Thyroid gland (tissue), 4 donors: ENCODE data around the gene METTL15. TPM values are rescaled to one million over a fixed set of nuclear protein-coding genes. Genes with fewer than 3 reads are reported as not detected.
"Not testable (repeated sequence)": the region's sequence is repeated elsewhere in the genome, so short reads cannot be mapped to it uniquely, and the experiment has no call there.

ENCODE experiments used
- DNase-seq, 2 donors: peaks; one replicate each; pipeline ENCODE4 v3.0.0-alpha.2; 2019
- H3K27ac ChIP-seq, 3 donors: fragments of 200-600 bp; sonication (generic); 1 replicate in 2 of 3; 2 replicates in 1 of 3; pipeline ENCODE4 v1.5.1; 2016 to 2019; ENCODE audit warnings: mild to moderate bottlenecking in 1 of 3, moderate library complexity in 1 of 3
- H3K27me3 ChIP-seq: fragments of 200-600 bp; sonication (generic); one replicate; pipeline ENCODE4 v1.5.1; 2019
- H3K36me3 ChIP-seq, 2 donors: fragments of 200-600 bp; sonication (generic); one replicate each; pipeline ENCODE4 v1.5.1; 2016 to 2019
- H3K4me1 ChIP-seq, 2 donors: fragments of 200-600 bp; sonication (generic); one replicate each; pipeline ENCODE4 v1.5.1; 2017 to 2019
- H3K4me3 ChIP-seq, 3 donors: fragments of 200-600 bp; sonication (generic); replicated peaks in 1 of 3; 1 replicate in 2 of 3; 2 replicates in 1 of 3; pipeline ENCODE4 v1.5.1; 2016; ENCODE audit warnings: mild to moderate bottlenecking in 1 of 3
- H3K9me3 ChIP-seq: fragments of 200-600 bp; sonication (generic); one replicate; pipeline ENCODE4 v1.5.1; 2017
- POLR2A ChIP-seq, 2 donors: fragments of 450-650 bp; IDR thresholded peaks; one replicate each; pipeline ENCODE4 v1.6.1; 2017; ENCODE audit warnings: antibody characterized with exemption in 2 of 2, mild to moderate bottlenecking in 2 of 2, moderate library complexity in 1 of 2
- WGBS, 2 donors: methylation state at CpG; one replicate each; pipeline ENCODE4 v1.1.5; 2017; 5-methylcytosine and 5-hydroxymethylcytosine counted together
- intact Hi-C: fragments of 100-400 bp; cut with DNase I; formaldehyde crosslinking; loops from one replicate; pipeline ENCODE4 v1.15.1; 2023
- total RNA-seq, 4 donors: library from RNA; depleted of rRNA; stranded (reverse); fragments of >200 nt; gene quantifications; one replicate each; pipeline ENCODE4 v1.2.3, GENCODE V29; 2016
- TF ChIP-seq, protein P1 (sequence below), 6 experiments: fragments of 200-600 bp in 3 of 6; fragments of 450-650 bp in 3 of 6; sonication (generic) in 3 of 6; IDR thresholded peaks; one replicate each; pipeline ENCODE4 v1.5.1; 2016 to 2019; ENCODE audit warnings: antibody characterized with exemption in 6 of 6, mild to moderate bottlenecking in 2 of 6, inconsistent platforms in 1 of 6, moderate library complexity in 1 of 6

The METTL15 gene
- total RNA-seq, 4 donors from 2014 or later, result 13.3 to 40.2 (median 23.4) TPM

DNA sequence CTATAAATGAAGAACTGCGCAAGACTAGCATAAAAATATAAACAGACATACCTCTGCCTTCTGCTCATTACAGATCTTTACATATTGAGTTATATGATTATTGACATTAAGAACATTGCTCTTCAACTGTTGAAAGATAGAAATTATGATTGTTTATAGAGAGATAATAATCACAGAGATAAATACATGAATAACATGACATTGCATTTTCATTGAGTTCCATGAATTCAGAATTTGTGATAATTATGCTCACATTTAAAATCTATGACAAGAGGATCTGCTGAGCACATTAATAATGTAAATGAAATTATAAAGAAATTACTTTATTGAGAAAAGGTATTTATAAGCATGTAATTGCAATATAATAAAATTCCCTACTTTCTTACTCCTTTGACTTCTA, 25.1 kb upstream of the METTL15 start:
- no peak overlapping the region for H3K27ac ChIP-seq
- intact Hi-C loops, result no loop called here
- DNase-seq, result no peak
- no peaks in the 10 kb centered on the region for H3K27me3 ChIP-seq
- H3K9me3 ChIP-seq, result no peaks in the 10 kb centered on the region
- no peaks in the 10 kb centered on the region for H3K4me1 ChIP-seq
- WGBS, 2 donors, result 96 to 99% methylated on average over 1 of the region's 1 CpG
- no peak overlapping the region for H3K4me3 ChIP-seq
- H3K36me3 ChIP-seq, result no peaks in the 10 kb centered on the region
- TF ChIP-seq POLR2A (IDR thresholded peaks at IDR 0.05), result no peak
- TF ChIP-seq, protein P1, sequence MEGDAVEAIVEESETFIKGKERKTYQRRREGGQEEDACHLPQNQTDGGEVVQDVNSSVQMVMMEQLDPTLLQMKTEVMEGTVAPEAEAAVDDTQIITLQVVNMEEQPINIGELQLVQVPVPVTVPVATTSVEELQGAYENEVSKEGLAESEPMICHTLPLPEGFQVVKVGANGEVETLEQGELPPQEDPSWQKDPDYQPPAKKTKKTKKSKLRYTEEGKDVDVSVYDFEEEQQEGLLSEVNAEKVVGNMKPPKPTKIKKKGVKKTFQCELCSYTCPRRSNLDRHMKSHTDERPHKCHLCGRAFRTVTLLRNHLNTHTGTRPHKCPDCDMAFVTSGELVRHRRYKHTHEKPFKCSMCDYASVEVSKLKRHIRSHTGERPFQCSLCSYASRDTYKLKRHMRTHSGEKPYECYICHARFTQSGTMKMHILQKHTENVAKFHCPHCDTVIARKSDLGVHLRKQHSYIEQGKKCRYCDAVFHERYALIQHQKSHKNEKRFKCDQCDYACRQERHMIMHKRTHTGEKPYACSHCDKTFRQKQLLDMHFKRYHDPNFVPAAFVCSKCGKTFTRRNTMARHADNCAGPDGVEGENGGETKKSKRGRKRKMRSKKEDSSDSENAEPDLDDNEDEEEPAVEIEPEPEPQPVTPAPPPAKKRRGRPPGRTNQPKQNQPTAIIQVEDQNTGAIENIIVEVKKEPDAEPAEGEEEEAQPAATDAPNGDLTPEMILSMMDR (IDR thresholded peaks at IDR 0.05), result no peak

DNA sequence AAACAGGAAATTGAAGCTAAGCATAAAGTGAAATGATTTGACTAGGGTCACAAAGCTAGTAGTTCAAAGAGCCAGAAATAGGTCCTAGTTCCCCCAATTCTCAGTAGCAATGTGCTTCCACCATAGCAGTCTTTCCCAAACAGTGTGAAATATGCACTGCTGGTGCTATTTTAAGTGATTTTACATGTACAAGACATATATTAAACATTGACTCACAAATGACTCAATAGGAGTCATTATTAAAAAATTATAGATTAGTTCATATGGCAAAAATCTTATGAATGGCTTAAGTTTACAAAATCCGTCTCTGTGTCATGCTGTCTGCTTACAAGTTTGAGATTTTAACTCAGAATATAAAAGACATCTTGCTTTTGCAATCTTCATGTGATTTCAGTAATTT, 21.6 kb upstream of the METTL15 start:
- Histone ChIP-seq H3K27ac (no peak overlapping the region), H3K36me3 (no peaks in the 10 kb centered on the region), H3K9me3 (no peaks in the 10 kb centered on the region), H3K27me3 (no peaks in the 10 kb centered on the region), H3K4me1 (no peaks in the 10 kb centered on the region), H3K4me3 (no peak overlapping the region)
- WGBS, 2 donors, result 95 to 97% methylated on average over 1 of the region's 1 CpG
- TF ChIP-seq POLR2A (IDR thresholded peaks at IDR 0.05), result no peak
- TF ChIP-seq, protein P1 (IDR thresholded peaks at IDR 0.05), result no peak
- intact Hi-C loops, result no loop called here
- no peak for DNase-seq

DNA sequence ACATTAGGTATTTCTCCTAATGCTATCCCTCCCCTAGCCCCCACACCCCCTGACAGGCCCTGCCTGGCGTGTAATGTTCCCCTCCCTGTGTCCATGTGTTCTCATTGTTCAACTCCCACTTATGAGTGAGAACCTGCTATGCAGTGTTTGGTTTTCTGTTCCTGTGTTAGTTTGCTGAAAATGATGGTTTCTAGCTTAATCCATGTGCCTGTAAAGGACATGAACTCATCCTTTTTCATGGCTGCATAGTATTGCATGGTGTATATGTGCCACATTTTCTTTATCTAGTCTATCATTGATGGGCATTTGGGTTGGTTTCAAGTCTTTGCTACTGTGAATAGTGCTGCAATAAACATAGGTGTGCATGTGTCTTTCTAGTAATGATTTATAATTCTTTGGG, 21.0 kb upstream of the METTL15 start:
- H3K9me3 ChIP-seq, H3K4me1 ChIP-seq, DNase-seq, intact Hi-C loops, H3K27ac ChIP-seq, H3K4me3 ChIP-seq, H3K36me3 ChIP-seq, H3K27me3 ChIP-seq: not testable (repeated sequence)
- WGBS, 2 donors, result 95 to 100% methylated on average over 1 of the region's 1 CpG

DNA sequence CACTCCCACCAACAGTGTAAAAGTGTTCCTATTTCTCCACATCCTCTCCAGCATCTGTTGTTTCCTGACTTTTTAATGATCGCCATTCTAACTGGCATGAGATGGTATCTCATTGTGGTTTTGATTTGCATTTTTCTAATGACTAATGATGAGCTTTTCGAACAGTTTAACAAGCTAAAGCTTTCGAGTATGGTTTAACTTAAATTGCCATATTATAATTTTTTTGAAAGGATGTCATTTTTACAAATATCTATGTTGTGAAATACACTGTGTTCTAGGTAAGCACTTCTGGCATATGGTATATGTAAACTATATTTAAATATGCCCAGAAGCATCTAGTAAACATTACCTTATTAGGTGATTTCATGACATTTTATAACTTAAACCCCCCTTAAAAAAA, 20.5 kb upstream of the METTL15 start:
- H3K4me1 ChIP-seq, H3K27me3 ChIP-seq, H3K9me3 ChIP-seq, H3K27ac ChIP-seq, H3K4me3 ChIP-seq, DNase-seq, H3K36me3 ChIP-seq, intact Hi-C loops: not testable (repeated sequence)
- 95% methylated on average over 3 of the region's 3 CpGs for WGBS, 2 donors

DNA sequence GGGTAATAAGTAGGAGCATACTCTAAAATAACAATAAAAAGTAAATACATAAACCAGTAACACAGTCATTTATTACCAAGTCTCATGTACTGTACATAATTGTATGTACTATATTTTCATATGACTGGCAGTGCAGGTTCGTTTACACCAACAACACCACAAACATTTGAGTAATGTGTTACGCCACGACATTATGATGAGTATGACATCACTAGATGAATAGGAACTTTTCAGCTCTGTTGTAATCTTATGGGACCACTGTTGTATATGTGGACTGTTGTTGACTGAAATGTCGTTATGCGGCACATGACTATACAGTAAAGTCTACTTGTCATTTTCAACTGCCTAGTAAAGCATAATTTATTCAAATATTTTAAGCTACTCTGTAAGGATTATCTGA, 18.8 kb upstream of the METTL15 start:
- H3K4me3 ChIP-seq, result no peak overlapping the region
- H3K9me3 ChIP-seq, result no peaks in the 10 kb centered on the region
- no peak overlapping the region for H3K27ac ChIP-seq
- no peaks in the 10 kb centered on the region for H3K27me3 ChIP-seq
- H3K36me3 ChIP-seq, result no peaks in the 10 kb centered on the region
- H3K4me1 ChIP-seq, result no peaks in the 10 kb centered on the region
- TF ChIP-seq, protein P1 (IDR thresholded peaks at IDR 0.05), result no peak
- no peak for TF ChIP-seq POLR2A (IDR thresholded peaks at IDR 0.05)
- intact Hi-C loops, result no loop called here
- no peak for DNase-seq
- WGBS, 2 donors, result 95 to 96% methylated on average over 5 of the region's 5 CpGs

DNA sequence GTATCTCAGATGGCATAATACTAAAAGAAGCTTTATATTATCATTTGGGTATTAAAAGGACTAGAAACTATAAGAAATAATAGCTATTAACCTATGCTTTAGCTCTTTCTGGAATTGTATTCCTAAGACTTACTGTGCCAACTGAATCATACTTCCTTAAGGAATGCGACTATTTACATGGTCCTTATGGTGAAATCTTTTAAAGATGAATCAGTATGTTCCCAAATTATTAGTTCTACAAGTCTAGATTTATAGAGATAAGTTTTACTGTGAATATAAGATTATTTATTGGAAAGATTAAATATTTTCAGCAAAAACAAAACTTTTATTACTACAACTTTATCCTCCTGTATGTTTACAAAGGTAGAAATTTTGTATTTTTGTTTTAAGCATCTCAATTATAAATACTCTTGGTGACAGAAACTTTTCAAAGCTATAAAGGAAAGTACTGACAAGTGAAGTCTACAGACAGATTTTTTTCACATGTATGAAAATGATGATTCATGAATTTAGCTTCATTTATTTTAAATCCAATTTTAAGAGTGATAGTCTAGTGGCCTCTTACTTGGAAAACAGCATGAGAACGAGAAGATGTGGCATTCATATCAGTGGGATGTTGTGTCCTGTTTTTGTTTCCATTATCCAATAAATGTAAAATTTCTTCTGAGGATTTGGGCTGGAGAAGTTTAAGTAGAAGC, 18.0 kb upstream of the METTL15 start:
- H3K27ac ChIP-seq, result no peak overlapping the region
- TF ChIP-seq POLR2A (IDR thresholded peaks at IDR 0.05), result no peak
- TF ChIP-seq, protein P1 (IDR thresholded peaks at IDR 0.05), result no peak
- no peaks in the 10 kb centered on the region for H3K27me3 ChIP-seq
- H3K36me3 ChIP-seq, result no peaks in the 10 kb centered on the region
- DNase-seq, result no peak
- H3K4me1 ChIP-seq, result no peaks in the 10 kb centered on the region
- no peak overlapping the region for H3K4me3 ChIP-seq
- intact Hi-C loops, result no loop called here
- 96 to 99% methylated on average over 2 of the region's 2 CpGs for WGBS, 2 donors
- no peaks in the 10 kb centered on the region for H3K9me3 ChIP-seq
